ENCODE data around the gene TUG1.

DNA sequence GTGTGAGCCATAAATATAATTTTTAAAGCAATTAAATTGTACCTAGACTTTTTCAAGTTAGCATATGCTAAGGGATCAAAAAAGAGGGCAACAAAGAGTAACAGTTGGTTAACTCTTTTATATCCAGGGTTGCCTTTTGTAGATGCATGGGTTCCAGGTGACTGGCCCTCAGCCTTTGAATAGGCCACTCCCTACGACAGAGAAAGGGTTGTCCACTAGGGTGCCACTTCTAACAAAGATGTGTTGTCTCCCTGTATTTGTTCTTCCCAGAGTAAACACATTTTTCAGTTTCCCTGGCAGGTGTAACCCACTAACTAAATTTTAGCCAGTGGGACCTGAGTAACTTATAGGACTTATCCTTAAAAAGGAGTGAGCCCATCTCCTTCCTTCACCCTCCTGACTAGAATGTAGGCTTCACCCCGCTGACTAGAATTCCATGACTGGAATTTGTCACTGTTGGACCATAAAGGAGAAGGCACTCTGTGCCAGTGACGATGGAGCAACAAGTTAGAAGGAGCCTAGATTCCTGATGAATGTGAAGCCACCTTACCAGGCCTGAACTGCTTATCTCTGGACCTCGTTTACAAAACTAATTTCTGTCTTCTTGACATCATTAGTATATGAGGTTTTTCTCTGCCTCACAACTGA is 16.6 kb downstream of the TUG1 start:
- TF ChIP-seq, protein P1, sequence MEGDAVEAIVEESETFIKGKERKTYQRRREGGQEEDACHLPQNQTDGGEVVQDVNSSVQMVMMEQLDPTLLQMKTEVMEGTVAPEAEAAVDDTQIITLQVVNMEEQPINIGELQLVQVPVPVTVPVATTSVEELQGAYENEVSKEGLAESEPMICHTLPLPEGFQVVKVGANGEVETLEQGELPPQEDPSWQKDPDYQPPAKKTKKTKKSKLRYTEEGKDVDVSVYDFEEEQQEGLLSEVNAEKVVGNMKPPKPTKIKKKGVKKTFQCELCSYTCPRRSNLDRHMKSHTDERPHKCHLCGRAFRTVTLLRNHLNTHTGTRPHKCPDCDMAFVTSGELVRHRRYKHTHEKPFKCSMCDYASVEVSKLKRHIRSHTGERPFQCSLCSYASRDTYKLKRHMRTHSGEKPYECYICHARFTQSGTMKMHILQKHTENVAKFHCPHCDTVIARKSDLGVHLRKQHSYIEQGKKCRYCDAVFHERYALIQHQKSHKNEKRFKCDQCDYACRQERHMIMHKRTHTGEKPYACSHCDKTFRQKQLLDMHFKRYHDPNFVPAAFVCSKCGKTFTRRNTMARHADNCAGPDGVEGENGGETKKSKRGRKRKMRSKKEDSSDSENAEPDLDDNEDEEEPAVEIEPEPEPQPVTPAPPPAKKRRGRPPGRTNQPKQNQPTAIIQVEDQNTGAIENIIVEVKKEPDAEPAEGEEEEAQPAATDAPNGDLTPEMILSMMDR (IDR thresholded peaks at IDR 0.05): no peak
- TF ChIP-seq POLR2A (IDR thresholded peaks at IDR 0.05): no peak
